ENCODE measurements around the gene CDH4. TPM values are rescaled to one million over a fixed set of nuclear protein-coding genes. Genes with fewer than 3 reads are reported as not detected.

Gene CDH4
- total and polyA plus RNA-seq, 2 donors (not counting 3 experiments of a cell fraction or from before 2014, with no cell fraction given): 0.17 to 0.51 TPM

- no peak overlapping the region for H3K9ac ChIP-seq (replicated peaks; ENCODE audit: extremely low read depth, insufficient read depth, low read length)
- H3K9me3 ChIP-seq (replicated peaks; ENCODE audit: control insufficient read depth, insufficient read depth, low read length): peaks cover 8% of the 10 kb centered on the region
- TF ChIP-seq, protein P1, sequence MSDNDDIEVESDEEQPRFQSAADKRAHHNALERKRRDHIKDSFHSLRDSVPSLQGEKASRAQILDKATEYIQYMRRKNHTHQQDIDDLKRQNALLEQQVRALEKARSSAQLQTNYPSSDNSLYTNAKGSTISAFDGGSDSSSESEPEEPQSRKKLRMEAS (IDR thresholded peaks at IDR 0.05; ENCODE audit: insufficient read depth, insufficient read length): no peak
- TF ChIP-seq CTCF (IDR thresholded peaks at IDR 0.05; ENCODE audit: extremely low read depth in 1 of 2, insufficient read depth in 1 of 2, low read depth in 1 of 2, low read length in 2 of 2) (no peak), EZH2 (IDR thresholded peaks at IDR 0.05; ENCODE audit: borderline replicate concordance, low read depth, low read length, severe bottlenecking) (no peak), POLR2AphosphoS5 (IDR thresholded peaks at IDR 0.05; ENCODE audit: insufficient read depth, low read depth, low read length) (no peak), JUN (IDR thresholded peaks at IDR 0.05; ENCODE audit: borderline replicate concordance, insufficient read depth, insufficient read length, low read depth) (no peak), FOS (IDR thresholded peaks at IDR 0.05; ENCODE audit: borderline replicate concordance, insufficient read depth, low read length) (no peak), MYC (IDR thresholded peaks at IDR 0.05; ENCODE audit: low read depth, low read length) (no peak)
- dilution Hi-C loops (cut with MboI; ENCODE audit: extremely low pct_ligation_motif_present, low sequenced_read_pairs): no loop called here
- H3K4me3 ChIP-seq (replicated peaks in 1 of 3; ENCODE audit: insufficient read depth in 1 of 3, low read depth in 1 of 3, low read length in 3 of 3): no peak overlapping the region
- BruUV-seq (replicated peaks): no TSS peak
- no peaks in the 10 kb centered on the region for H3K36me3 ChIP-seq (ENCODE audit: control insufficient read depth in 2 of 2, extremely low read depth in 1 of 2, insufficient read depth in 2 of 2, low read length in 2 of 2)
- DNase-seq (ENCODE audit: low read depth, low spot score) (no peak), FAIRE-seq (no peak)
- H4K20me1 ChIP-seq (replicated peaks; ENCODE audit: control insufficient read depth, extremely low read depth, insufficient read depth, low read length): no peaks in the 10 kb centered on the region
- intact Hi-C loops (cut with micrococcal nuclease): no loop called here
- CTCF ChIA-PET: no interaction called here
- no peaks in the 10 kb centered on the region for H3K27me3 ChIP-seq (ENCODE audit: control insufficient read depth in 2 of 2, insufficient read depth in 2 of 2, low read length in 2 of 2)
- H3K4me1 ChIP-seq (ENCODE audit: control insufficient read depth, extremely low read depth, insufficient read depth, low read length): no peaks in the 10 kb centered on the region
- H3K79me2 ChIP-seq (ENCODE audit: control insufficient read depth, insufficient read depth, low read length): no peaks in the 10 kb centered on the region
- H3K4me2 ChIP-seq (ENCODE audit: insufficient read depth, low read length): no peak overlapping the region
- H2AFZ ChIP-seq (ENCODE audit: low read depth, low read length): no peak overlapping the region
- POLR2A ChIA-PET: no interaction called here
- H3K27ac ChIP-seq (ENCODE audit: insufficient read depth, low read depth, low read length): no peak overlapping the region
- H3K9me1 ChIP-seq (replicated peaks; ENCODE audit: control insufficient read depth, extremely low read depth, insufficient read depth, low read length): no peaks in the 10 kb centered on the region
Observed at GRCh38 chr20:61645732-61646131, 393.7 kb downstream of the CDH4 start.

All from endothelial cell of umbilical vein (primary cell).